Measurements from ENCODE around the gene IQCK.
A peak's percentile ranks its signal among the peaks of the same experiment; 100 is the strongest.

The IQCK gene

GRCh38 chr16:19864566-19864965 is 146.5 kb downstream of the IQCK start:
- no peak for DNase-seq

- DNase-seq, result no peak
These were observed 150.3 kb downstream of the IQCK start for GRCh38 chr16:19868421-19868820.

- DNase-seq, result no peak
These were observed 153.7 kb downstream of the IQCK start for GRCh38 chr16:19871721-19872120.

- DNase-seq, result no peak
These were observed 154.2 kb downstream of the IQCK start for GRCh38 chr16:19872179-19872863.

- no peak for DNase-seq
These were observed 154.9 kb downstream of the IQCK start for GRCh38 chr16:19872935-19873334.

- DNase-seq, result no peak
These were observed 156.0 kb downstream of the IQCK start for GRCh38 chr16:19874026-19874425.

GRCh38 chr16:19874851-19875546 is 156.9 kb downstream of the IQCK start:
- no peak for DNase-seq

GRCh38 chr16:19875900-19876299 is 157.8 kb downstream of the IQCK start:
- no peak for DNase-seq

- no peak for DNase-seq
These were observed 158.5 kb downstream of the IQCK start for GRCh38 chr16:19876501-19877059.

- DNase-seq, result no peak
These were observed 160.7 kb downstream of the IQCK start for GRCh38 chr16:19878757-19879156.

GRCh38 chr16:19879241-19879792 is 161.2 kb downstream of the IQCK start:
- no peak for DNase-seq

GRCh38 chr16:19881028-19881427 is 163.0 kb downstream of the IQCK start:
- no peak for DNase-seq

GRCh38 chr16:19881783-19882182 is 163.7 kb downstream of the IQCK start:
- no peak for DNase-seq

GRCh38 chr16:19882186-19882585 is 164.1 kb downstream of the IQCK start:
- DNase-seq, result no peak

GRCh38 chr16:19882646-19883045 is 164.6 kb downstream of the IQCK start:
- no peak for DNase-seq

- peak; percentile 20 for DNase-seq
These were observed 165.4 kb downstream of the IQCK start for GRCh38 chr16:19883296-19883965.

GRCh38 chr16:19883966-19884485 is 166.0 kb downstream of the IQCK start:
- DNase-seq, result peak; percentile 27

- DNase-seq, result peak; percentile 48
These were observed 166.8 kb downstream of the IQCK start, which contains the start of gene GPRC5B for GRCh38 chr16:19884611-19885450. Gene GPRC5B, minus strand, starts transcription at chr16:19884848. Its CDS starts 12,003 bp downstream, at chr16:19872845.

GRCh38 chr16:19885451-19886072 is 167.5 kb downstream of the IQCK start:
- DNase-seq, result peak; percentile 18

- peak; percentile 88 for DNase-seq
These were observed 168.2 kb downstream of the IQCK start for GRCh38 chr16:19886073-19886941.
